ENCODE measurements around the gene SSH2. TPM values are rescaled to one million over a fixed set of nuclear protein-coding genes. Genes with fewer than 3 reads are reported as not detected.

Gene SSH2
- total and polyA plus RNA-seq, 4 donors, result 7.5 to 14.1 (median 11.2) TPM

DNA sequence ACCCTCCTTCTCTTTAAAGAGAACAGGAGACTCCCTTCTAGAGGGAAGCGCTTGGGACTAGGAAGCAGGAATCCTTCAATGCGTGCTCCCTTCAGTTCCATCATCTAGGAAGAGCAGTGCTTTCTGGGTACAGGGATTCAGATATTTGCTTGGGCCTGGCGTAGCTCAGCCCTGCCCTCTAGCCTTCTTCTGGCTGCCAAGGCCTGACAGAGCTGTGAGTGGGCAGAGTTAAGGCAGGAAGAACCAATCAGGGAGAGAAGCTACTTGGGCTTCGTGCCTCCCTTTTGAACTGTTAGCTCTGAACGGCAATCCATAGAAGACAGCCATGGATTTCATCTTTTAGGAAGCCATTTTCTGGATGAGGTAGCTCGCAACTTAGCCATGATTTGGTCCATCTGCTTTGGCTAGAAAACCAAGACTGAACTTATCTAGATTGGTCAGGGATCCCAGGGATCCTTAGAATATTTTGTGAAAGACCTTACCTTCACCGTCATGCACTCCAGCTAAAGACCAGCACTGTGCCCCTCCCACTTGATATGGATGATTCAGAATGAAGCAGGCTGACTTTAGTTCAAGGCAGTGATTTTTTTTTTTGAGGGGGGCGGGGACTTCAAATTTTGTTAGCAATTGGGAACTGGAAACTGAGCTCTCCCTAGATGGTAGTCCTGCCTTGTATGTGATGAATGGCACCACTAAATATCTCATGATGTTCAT is 304.8 kb downstream of the SSH2 start:
- Histone ChIP-seq H3K27ac (ENCODE audit: low read depth in 1 of 2, low read length in 2 of 2) (no peak overlapping the region), H3K9ac (ENCODE audit: low read depth in 1 of 2, low read length in 2 of 2) (no peak overlapping the region), H3K4me3 (ENCODE audit: low read depth in 1 of 3, low read length in 3 of 3) (no peak overlapping the region), H3K27me3 (ENCODE audit: control insufficient read depth in 4 of 4, insufficient read depth in 4 of 4, low read length in 3 of 4) (no peaks in the 10 kb centered on the region), H3K36me3 (ENCODE audit: control insufficient read depth in 4 of 4, insufficient read depth in 3 of 4, low read depth in 1 of 4, low read length in 3 of 4) (no peaks in the 10 kb centered on the region), H3K4me1 (ENCODE audit: control insufficient read depth in 4 of 4, insufficient read depth in 4 of 4, low read length in 3 of 4) (peaks cover 3 to 10% (median 8%) of the 10 kb centered on the region in 4 donors), H3K9me3 (ENCODE audit: control insufficient read depth in 4 of 4, low read length in 3 of 4) (no peaks in the 10 kb centered on the region)
- DNase-seq (ENCODE audit: low spot score), result no peak
- WGBS, result 92% methylated on average over 8 of the region's 8 CpGs
- TF ChIP-seq, protein P1, sequence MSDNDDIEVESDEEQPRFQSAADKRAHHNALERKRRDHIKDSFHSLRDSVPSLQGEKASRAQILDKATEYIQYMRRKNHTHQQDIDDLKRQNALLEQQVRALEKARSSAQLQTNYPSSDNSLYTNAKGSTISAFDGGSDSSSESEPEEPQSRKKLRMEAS (IDR thresholded peaks at IDR 0.05), result no peak
- TF ChIP-seq, protein P2, sequence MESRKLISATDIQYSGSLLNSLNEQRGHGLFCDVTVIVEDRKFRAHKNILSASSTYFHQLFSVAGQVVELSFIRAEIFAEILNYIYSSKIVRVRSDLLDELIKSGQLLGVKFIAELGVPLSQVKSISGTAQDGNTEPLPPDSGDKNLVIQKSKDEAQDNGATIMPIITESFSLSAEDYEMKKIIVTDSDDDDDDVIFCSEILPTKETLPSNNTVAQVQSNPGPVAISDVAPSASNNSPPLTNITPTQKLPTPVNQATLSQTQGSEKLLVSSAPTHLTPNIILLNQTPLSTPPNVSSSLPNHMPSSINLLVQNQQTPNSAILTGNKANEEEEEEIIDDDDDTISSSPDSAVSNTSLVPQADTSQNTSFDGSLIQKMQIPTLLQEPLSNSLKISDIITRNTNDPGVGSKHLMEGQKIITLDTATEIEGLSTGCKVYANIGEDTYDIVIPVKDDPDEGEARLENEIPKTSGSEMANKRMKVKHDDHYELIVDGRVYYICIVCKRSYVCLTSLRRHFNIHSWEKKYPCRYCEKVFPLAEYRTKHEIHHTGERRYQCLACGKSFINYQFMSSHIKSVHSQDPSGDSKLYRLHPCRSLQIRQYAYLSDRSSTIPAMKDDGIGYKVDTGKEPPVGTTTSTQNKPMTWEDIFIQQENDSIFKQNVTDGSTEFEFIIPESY (IDR thresholded peaks at IDR 0.05), result no peak
- no peak for TF ChIP-seq HNF4A (conservative IDR thresholded peaks at IDR 0.05)
- TF ChIP-seq, protein P3, sequence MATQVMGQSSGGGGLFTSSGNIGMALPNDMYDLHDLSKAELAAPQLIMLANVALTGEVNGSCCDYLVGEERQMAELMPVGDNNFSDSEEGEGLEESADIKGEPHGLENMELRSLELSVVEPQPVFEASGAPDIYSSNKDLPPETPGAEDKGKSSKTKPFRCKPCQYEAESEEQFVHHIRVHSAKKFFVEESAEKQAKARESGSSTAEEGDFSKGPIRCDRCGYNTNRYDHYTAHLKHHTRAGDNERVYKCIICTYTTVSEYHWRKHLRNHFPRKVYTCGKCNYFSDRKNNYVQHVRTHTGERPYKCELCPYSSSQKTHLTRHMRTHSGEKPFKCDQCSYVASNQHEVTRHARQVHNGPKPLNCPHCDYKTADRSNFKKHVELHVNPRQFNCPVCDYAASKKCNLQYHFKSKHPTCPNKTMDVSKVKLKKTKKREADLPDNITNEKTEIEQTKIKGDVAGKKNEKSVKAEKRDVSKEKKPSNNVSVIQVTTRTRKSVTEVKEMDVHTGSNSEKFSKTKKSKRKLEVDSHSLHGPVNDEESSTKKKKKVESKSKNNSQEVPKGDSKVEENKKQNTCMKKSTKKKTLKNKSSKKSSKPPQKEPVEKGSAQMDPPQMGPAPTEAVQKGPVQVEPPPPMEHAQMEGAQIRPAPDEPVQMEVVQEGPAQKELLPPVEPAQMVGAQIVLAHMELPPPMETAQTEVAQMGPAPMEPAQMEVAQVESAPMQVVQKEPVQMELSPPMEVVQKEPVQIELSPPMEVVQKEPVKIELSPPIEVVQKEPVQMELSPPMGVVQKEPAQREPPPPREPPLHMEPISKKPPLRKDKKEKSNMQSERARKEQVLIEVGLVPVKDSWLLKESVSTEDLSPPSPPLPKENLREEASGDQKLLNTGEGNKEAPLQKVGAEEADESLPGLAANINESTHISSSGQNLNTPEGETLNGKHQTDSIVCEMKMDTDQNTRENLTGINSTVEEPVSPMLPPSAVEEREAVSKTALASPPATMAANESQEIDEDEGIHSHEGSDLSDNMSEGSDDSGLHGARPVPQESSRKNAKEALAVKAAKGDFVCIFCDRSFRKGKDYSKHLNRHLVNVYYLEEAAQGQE (IDR thresholded peaks at IDR 0.05), result no peak
- no peak for TF ChIP-seq HNF4G (IDR thresholded peaks at IDR 0.05)
- TF ChIP-seq NR2F2 (IDR thresholded peaks at IDR 0.05), result no peak
- TF ChIP-seq YY1 (IDR thresholded peaks at IDR 0.05), result no peak
- TF ChIP-seq TAF1 (conservative IDR thresholded peaks at IDR 0.05), result no peak
- TF ChIP-seq, protein P4, sequence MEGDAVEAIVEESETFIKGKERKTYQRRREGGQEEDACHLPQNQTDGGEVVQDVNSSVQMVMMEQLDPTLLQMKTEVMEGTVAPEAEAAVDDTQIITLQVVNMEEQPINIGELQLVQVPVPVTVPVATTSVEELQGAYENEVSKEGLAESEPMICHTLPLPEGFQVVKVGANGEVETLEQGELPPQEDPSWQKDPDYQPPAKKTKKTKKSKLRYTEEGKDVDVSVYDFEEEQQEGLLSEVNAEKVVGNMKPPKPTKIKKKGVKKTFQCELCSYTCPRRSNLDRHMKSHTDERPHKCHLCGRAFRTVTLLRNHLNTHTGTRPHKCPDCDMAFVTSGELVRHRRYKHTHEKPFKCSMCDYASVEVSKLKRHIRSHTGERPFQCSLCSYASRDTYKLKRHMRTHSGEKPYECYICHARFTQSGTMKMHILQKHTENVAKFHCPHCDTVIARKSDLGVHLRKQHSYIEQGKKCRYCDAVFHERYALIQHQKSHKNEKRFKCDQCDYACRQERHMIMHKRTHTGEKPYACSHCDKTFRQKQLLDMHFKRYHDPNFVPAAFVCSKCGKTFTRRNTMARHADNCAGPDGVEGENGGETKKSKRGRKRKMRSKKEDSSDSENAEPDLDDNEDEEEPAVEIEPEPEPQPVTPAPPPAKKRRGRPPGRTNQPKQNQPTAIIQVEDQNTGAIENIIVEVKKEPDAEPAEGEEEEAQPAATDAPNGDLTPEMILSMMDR (IDR thresholded peaks at IDR 0.05; ENCODE audit: low read depth, low read length, missing input control), result no peak
- TF ChIP-seq JUND (IDR thresholded peaks at IDR 0.05), result no peak
- no peak for TF ChIP-seq FOXA2 (IDR thresholded peaks at IDR 0.05)
- TF ChIP-seq, protein P5, sequence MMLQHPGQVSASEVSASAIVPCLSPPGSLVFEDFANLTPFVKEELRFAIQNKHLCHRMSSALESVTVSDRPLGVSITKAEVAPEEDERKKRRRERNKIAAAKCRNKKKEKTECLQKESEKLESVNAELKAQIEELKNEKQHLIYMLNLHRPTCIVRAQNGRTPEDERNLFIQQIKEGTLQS (IDR thresholded peaks at IDR 0.05), result no peak
- no peak for TF ChIP-seq EGR1 (IDR thresholded peaks at IDR 0.05; ENCODE audit: low read depth in 2 of 2)
- TF ChIP-seq GABPA (IDR thresholded peaks at IDR 0.05 in 1 of 2, conservative IDR thresholded peaks at IDR 0.05 in 1 of 2), result no peak

DNA sequence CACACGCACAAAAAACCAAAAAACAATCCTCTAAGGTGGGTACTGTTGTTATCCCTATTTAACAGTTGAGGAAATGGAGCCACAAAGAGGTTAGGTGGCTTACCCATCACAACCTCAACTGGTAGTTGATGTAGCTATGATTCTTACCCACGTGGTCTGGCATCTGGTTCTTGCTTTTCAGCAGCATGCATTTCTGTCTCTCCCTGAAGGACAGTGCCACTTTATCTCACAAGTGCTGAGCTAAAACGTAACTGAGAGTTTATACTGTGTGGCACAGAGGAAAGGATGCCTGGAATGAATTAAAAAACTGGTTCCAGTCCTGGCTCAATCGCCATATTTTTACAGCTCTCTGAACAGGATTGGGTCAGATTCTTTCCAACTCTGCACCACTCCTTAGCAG is 305.4 kb downstream of the SSH2 start:
- Histone ChIP-seq H3K9me3 (ENCODE audit: control insufficient read depth in 4 of 4, low read length in 3 of 4) (no peaks in the 10 kb centered on the region), H3K27ac (ENCODE audit: low read depth in 1 of 2, low read length in 2 of 2) (no peak overlapping the region), H3K4me1 (ENCODE audit: control insufficient read depth in 4 of 4, insufficient read depth in 4 of 4, low read length in 3 of 4) (peaks cover 3 to 10% (median 8%) of the 10 kb centered on the region in 4 donors), H3K27me3 (ENCODE audit: control insufficient read depth in 4 of 4, insufficient read depth in 4 of 4, low read length in 3 of 4) (no peaks in the 10 kb centered on the region), H3K9ac (ENCODE audit: low read depth in 1 of 2, low read length in 2 of 2) (no peak overlapping the region), H3K36me3 (ENCODE audit: control insufficient read depth in 4 of 4, insufficient read depth in 3 of 4, low read depth in 1 of 4, low read length in 3 of 4) (no peaks in the 10 kb centered on the region), H3K4me3 (ENCODE audit: low read depth in 1 of 3, low read length in 3 of 3) (no peak overlapping the region)
- WGBS, result 85% methylated on average over 4 of the region's 4 CpGs
- TF ChIP-seq FOXA1 (IDR thresholded peaks at IDR 0.05) (no peak), HNF4G (IDR thresholded peaks at IDR 0.05) (no peak), YY1 (IDR thresholded peaks at IDR 0.05) (no peak), SP1 (IDR thresholded peaks at IDR 0.05) (no peak), EGR1 (IDR thresholded peaks at IDR 0.05; ENCODE audit: low read depth in 2 of 2) (no peak), FOXA2 (IDR thresholded peaks at IDR 0.05) (no peak), JUND (IDR thresholded peaks at IDR 0.05) (no peak), NR2F2 (IDR thresholded peaks at IDR 0.05) (no peak), RAD21 (IDR thresholded peaks at IDR 0.05) (no peak)
- TF ChIP-seq, protein P5 (IDR thresholded peaks at IDR 0.05), result no peak
- TF ChIP-seq, protein P2 (IDR thresholded peaks at IDR 0.05), result no peak
- DNase-seq (ENCODE audit: low spot score), result no peak
